ENCODE data around the gene HAO2. TPM values are rescaled to one million over a fixed set of nuclear protein-coding genes. Genes with fewer than 3 reads are reported as not detected.
"Not testable (repeated sequence)": the region's sequence is repeated elsewhere in the genome, so short reads cannot be mapped to it uniquely, and the experiment has no call there.

HAO2 gene
- total and polyA plus RNA-seq, 4 donors: 0.27 to 0.56 TPM; not detected in 2

- Histone ChIP-seq H3K27me3 (ENCODE audit: control insufficient read depth, insufficient read depth, low read length) (no peaks in the 10 kb centered on the region), H3K27ac (ENCODE audit: low read depth, low read length) (no peak overlapping the region), H3K9me3 (ENCODE audit: control insufficient read depth, insufficient read depth, low read length) (no peaks in the 10 kb centered on the region), H3K4me3 (ENCODE audit: low read depth, low read length) (no peak overlapping the region), H3K36me3 (ENCODE audit: control insufficient read depth, insufficient read depth, low read length) (no peaks in the 10 kb centered on the region), H3K4me1 (ENCODE audit: control insufficient read depth, insufficient read depth, low read length) (peaks cover 31% of the 10 kb centered on the region)
- DNase-seq (ENCODE audit: low read depth in 4 of 6, low spot score in 6 of 6): no peak
- WGBS (ENCODE audit: insufficient coverage): 66% methylated on average over 2 of the region's 6 CpGs
Measured at GRCh38 chr1:119330466-119331189, 38.0 kb upstream of the HAO2 start.

- 52% methylated on average over 3 of the region's 6 CpGs for WGBS (ENCODE audit: insufficient coverage)
- Histone ChIP-seq H3K9me3 (ENCODE audit: control insufficient read depth, insufficient read depth, low read length) (no peaks in the 10 kb centered on the region), H3K27ac (ENCODE audit: low read depth, low read length) (no peak overlapping the region), H3K36me3 (ENCODE audit: control insufficient read depth, insufficient read depth, low read length) (no peaks in the 10 kb centered on the region), H3K4me1 (ENCODE audit: control insufficient read depth, insufficient read depth, low read length) (peaks cover 31% of the 10 kb centered on the region), H3K27me3 (ENCODE audit: control insufficient read depth, insufficient read depth, low read length) (no peaks in the 10 kb centered on the region), H3K4me3 (ENCODE audit: low read depth, low read length) (no peak overlapping the region)
- no peak for DNase-seq (ENCODE audit: low read depth in 4 of 6, low spot score in 6 of 6)
Measured at GRCh38 chr1:119331190-119331515, 37.4 kb upstream of the HAO2 start.

GRCh38 chr1:119331915-119332314 is 36.7 kb upstream of the HAO2 start:
- peaks cover 25% of the 10 kb centered on the region for H3K4me1 ChIP-seq (ENCODE audit: control insufficient read depth, insufficient read depth, low read length)
- WGBS (ENCODE audit: insufficient coverage): 86% methylated on average over 1 of the region's 1 CpG
- H3K27ac ChIP-seq (ENCODE audit: low read depth, low read length): no peak overlapping the region
- no peak for DNase-seq (ENCODE audit: low read depth in 4 of 6, low spot score in 6 of 6)
- no peaks in the 10 kb centered on the region for H3K36me3 ChIP-seq (ENCODE audit: control insufficient read depth, insufficient read depth, low read length)
- H3K4me3 ChIP-seq (ENCODE audit: low read depth, low read length): no peak overlapping the region
- no peaks in the 10 kb centered on the region for H3K9me3 ChIP-seq (ENCODE audit: control insufficient read depth, insufficient read depth, low read length)
- no peaks in the 10 kb centered on the region for H3K27me3 ChIP-seq (ENCODE audit: control insufficient read depth, insufficient read depth, low read length)

GRCh38 chr1:119332622-119333021 is 36.0 kb upstream of the HAO2 start:
- no peaks in the 10 kb centered on the region for H3K27me3 ChIP-seq (ENCODE audit: control insufficient read depth, insufficient read depth, low read length)
- no peaks in the 10 kb centered on the region for H3K36me3 ChIP-seq (ENCODE audit: control insufficient read depth, insufficient read depth, low read length)
- peak in 1 of 6 donors; percentile 63 for DNase-seq (ENCODE audit: low read depth in 4 of 6, low spot score in 6 of 6)
- no peak overlapping the region for H3K4me3 ChIP-seq (ENCODE audit: low read depth, low read length)
- no peak overlapping the region for H3K27ac ChIP-seq (ENCODE audit: low read depth, low read length)
- H3K4me1 ChIP-seq (ENCODE audit: control insufficient read depth, insufficient read depth, low read length): peaks cover 20% of the 10 kb centered on the region
- no CpG with 5 or more reads among the region's 6 CpGs for WGBS (ENCODE audit: insufficient coverage)
- no peaks in the 10 kb centered on the region for H3K9me3 ChIP-seq (ENCODE audit: control insufficient read depth, insufficient read depth, low read length)

GRCh38 chr1:119333163-119333896 is 35.3 kb upstream of the HAO2 start:
- no peak for DNase-seq (ENCODE audit: low read depth in 4 of 6, low spot score in 6 of 6)
- Histone ChIP-seq H3K9me3 (ENCODE audit: control insufficient read depth, insufficient read depth, low read length) (no peaks in the 10 kb centered on the region), H3K4me1 (ENCODE audit: control insufficient read depth, insufficient read depth, low read length) (peaks cover 15% of the 10 kb centered on the region), H3K27ac (ENCODE audit: low read depth, low read length) (no peak overlapping the region), H3K4me3 (ENCODE audit: low read depth, low read length) (no peak overlapping the region), H3K36me3 (ENCODE audit: control insufficient read depth, insufficient read depth, low read length) (no peaks in the 10 kb centered on the region), H3K27me3 (ENCODE audit: control insufficient read depth, insufficient read depth, low read length) (no peaks in the 10 kb centered on the region)
- 94% methylated on average over 22 of the region's 23 CpGs for WGBS (ENCODE audit: insufficient coverage)

GRCh38 chr1:119333897-119334250 is 34.7 kb upstream of the HAO2 start:
- not testable (repeated sequence) for DNase-seq (ENCODE audit: low read depth in 4 of 6, low spot score in 6 of 6); H3K27me3 ChIP-seq (ENCODE audit: control insufficient read depth, insufficient read depth, low read length); H3K9me3 ChIP-seq (ENCODE audit: control insufficient read depth, insufficient read depth, low read length); H3K4me3 ChIP-seq (ENCODE audit: low read depth, low read length); H3K27ac ChIP-seq (ENCODE audit: low read depth, low read length); H3K36me3 ChIP-seq (ENCODE audit: control insufficient read depth, insufficient read depth, low read length)
- peaks cover 13% of the 10 kb centered on the region for H3K4me1 ChIP-seq (ENCODE audit: control insufficient read depth, insufficient read depth, low read length)
- WGBS (ENCODE audit: insufficient coverage): 96% methylated on average over 15 of the region's 16 CpGs

GRCh38 chr1:119336848-119337247 is 31.7 kb upstream of the HAO2 start:
- Histone ChIP-seq H3K4me1 (ENCODE audit: control insufficient read depth, insufficient read depth, low read length) (peaks cover 2% of the 10 kb centered on the region), H3K27ac (ENCODE audit: low read depth, low read length) (no peak overlapping the region), H3K4me3 (ENCODE audit: low read depth, low read length) (no peak overlapping the region), H3K27me3 (ENCODE audit: control insufficient read depth, insufficient read depth, low read length) (no peaks in the 10 kb centered on the region), H3K36me3 (ENCODE audit: control insufficient read depth, insufficient read depth, low read length) (no peaks in the 10 kb centered on the region), H3K9me3 (ENCODE audit: control insufficient read depth, insufficient read depth, low read length) (no peaks in the 10 kb centered on the region)
- no peak for DNase-seq (ENCODE audit: low read depth in 4 of 6, low spot score in 6 of 6)
- 92% methylated on average over 2 of the region's 4 CpGs for WGBS (ENCODE audit: insufficient coverage)

GRCh38 chr1:119338004-119338403 is 30.6 kb upstream of the HAO2 start:
- H3K9me3 ChIP-seq (ENCODE audit: control insufficient read depth, insufficient read depth, low read length): no peaks in the 10 kb centered on the region
- no peak overlapping the region for H3K4me3 ChIP-seq (ENCODE audit: low read depth, low read length)
- H3K27ac ChIP-seq (ENCODE audit: low read depth, low read length): no peak overlapping the region
- no peak for DNase-seq (ENCODE audit: low read depth in 4 of 6, low spot score in 6 of 6)
- H3K4me1 ChIP-seq (ENCODE audit: control insufficient read depth, insufficient read depth, low read length): no peaks in the 10 kb centered on the region
- no peaks in the 10 kb centered on the region for H3K36me3 ChIP-seq (ENCODE audit: control insufficient read depth, insufficient read depth, low read length)
- WGBS (ENCODE audit: insufficient coverage): 100% methylated on average over 1 of the region's 2 CpGs
- no peaks in the 10 kb centered on the region for H3K27me3 ChIP-seq (ENCODE audit: control insufficient read depth, insufficient read depth, low read length)

GRCh38 chr1:119338757-119339156 is 29.8 kb upstream of the HAO2 start:
- WGBS (ENCODE audit: insufficient coverage): no CpG with 5 or more reads among the region's 3 CpGs
- no peaks in the 10 kb centered on the region for H3K36me3 ChIP-seq (ENCODE audit: control insufficient read depth, insufficient read depth, low read length)
- no peaks in the 10 kb centered on the region for H3K4me1 ChIP-seq (ENCODE audit: control insufficient read depth, insufficient read depth, low read length)
- H3K27me3 ChIP-seq (ENCODE audit: control insufficient read depth, insufficient read depth, low read length): no peaks in the 10 kb centered on the region
- no peaks in the 10 kb centered on the region for H3K9me3 ChIP-seq (ENCODE audit: control insufficient read depth, insufficient read depth, low read length)
- DNase-seq (ENCODE audit: low read depth in 4 of 6, low spot score in 6 of 6): no peak
- no peak overlapping the region for H3K4me3 ChIP-seq (ENCODE audit: low read depth, low read length)
- no peak overlapping the region for H3K27ac ChIP-seq (ENCODE audit: low read depth, low read length)

- Histone ChIP-seq H3K9me3 (ENCODE audit: control insufficient read depth, insufficient read depth, low read length) (no peaks in the 10 kb centered on the region), H3K4me3 (ENCODE audit: low read depth, low read length) (no peak overlapping the region), H3K27me3 (ENCODE audit: control insufficient read depth, insufficient read depth, low read length) (no peaks in the 10 kb centered on the region), H3K4me1 (ENCODE audit: control insufficient read depth, insufficient read depth, low read length) (no peaks in the 10 kb centered on the region), H3K27ac (ENCODE audit: low read depth, low read length) (no peak overlapping the region), H3K36me3 (ENCODE audit: control insufficient read depth, insufficient read depth, low read length) (no peaks in the 10 kb centered on the region)
- DNase-seq (ENCODE audit: low read depth in 4 of 6, low spot score in 6 of 6): no peak
Measured at GRCh38 chr1:119340861-119341261, 27.7 kb upstream of the HAO2 start.

Measured in spinal cord (tissue), 10 donors.